ENCODE data around the gene TRAF3IP1. TPM values are rescaled to one million over a fixed set of nuclear protein-coding genes. Genes with fewer than 3 reads are reported as not detected.

The TRAF3IP1 gene
- total and polyA plus RNA-seq, 4 experiments from 2014 or later = 3.0 to 11.0 (median 6.7) TPM

DNA sequence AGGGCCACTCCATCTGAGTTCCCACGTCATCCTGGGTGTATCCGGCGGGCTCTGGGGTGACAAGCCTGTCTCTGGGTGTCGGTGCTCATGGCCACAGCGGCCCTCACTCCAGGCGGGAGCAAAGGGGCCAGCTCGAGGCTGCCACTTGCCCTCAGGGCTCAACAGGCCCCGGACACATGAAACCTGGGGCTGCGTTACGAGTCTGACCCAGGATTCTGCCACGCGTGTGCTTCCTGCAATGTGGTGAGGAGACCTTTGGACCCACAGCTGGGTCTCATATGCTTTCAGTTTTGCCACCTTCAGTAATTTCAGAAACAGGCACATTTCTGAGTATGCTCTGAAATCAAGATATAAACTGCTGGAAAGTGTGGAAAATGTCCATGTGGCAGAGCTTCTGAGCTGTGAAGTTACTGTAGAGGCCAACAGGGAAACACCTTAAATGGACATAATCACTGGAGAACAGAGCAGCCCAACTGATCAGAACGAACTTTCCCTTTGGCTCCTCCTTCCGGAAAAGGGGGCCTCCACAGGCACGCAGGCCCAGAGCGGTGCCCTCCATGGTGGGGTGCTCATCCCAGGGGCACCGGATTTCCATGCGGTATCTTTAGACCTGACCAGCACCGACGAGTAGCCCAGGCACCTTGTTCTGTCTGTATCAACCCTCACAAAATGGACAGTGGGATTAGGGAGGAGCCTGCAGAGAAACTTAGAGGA lies 46.0 kb upstream of the TRAF3IP1 start:
- no peak overlapping the region for H3K4me3 Mint-ChIP-seq
- ChIA-PET CTCF (ENCODE audit: partially characterized antibody) (interaction anchor here (0.9 to 2.3 kb wide), 2 partner anchors 11 to 13 kb away, joined by 3 to 11 read pairs; no protein-coding TSS in a partner anchor), POLR2A (ENCODE audit: partially characterized antibody) (no interaction called here)
- Histone ChIP-seq H3K27me3 (ENCODE audit: insufficient read depth, low read length) (no peaks in the 10 kb centered on the region), H3K4me3 (ENCODE audit: low read length in 2 of 2) (no peak overlapping the region), H3K36me3 (ENCODE audit: insufficient read depth, low read length) (peaks cover 28% of the 10 kb centered on the region), H3K9me3 (ENCODE audit: control insufficient read depth in 1 of 2, low read length in 2 of 2) (no peaks in the 10 kb centered on the region), H3K27ac (ENCODE audit: low read depth, low read length) (no peak overlapping the region), H3K4me1 (ENCODE audit: insufficient read depth, low read length) (no peaks in the 10 kb centered on the region)
- peaks cover 32 to 70% of the 10 kb centered on the region in 2 donors for H3K36me3 Mint-ChIP-seq
- no peaks in the 10 kb centered on the region for H3K9me3 Mint-ChIP-seq
- no peak overlapping the region for H3K27ac Mint-ChIP-seq
- H3K27me3 Mint-ChIP-seq = no peaks in the 10 kb centered on the region
- peaks cover 0 to 7% (median 3%) of the 10 kb centered on the region in 4 donors for H3K4me1 Mint-ChIP-seq
- intact Hi-C loops (cut with micrococcal nuclease) = no loop called here
- DNase-seq = no peak

DNA sequence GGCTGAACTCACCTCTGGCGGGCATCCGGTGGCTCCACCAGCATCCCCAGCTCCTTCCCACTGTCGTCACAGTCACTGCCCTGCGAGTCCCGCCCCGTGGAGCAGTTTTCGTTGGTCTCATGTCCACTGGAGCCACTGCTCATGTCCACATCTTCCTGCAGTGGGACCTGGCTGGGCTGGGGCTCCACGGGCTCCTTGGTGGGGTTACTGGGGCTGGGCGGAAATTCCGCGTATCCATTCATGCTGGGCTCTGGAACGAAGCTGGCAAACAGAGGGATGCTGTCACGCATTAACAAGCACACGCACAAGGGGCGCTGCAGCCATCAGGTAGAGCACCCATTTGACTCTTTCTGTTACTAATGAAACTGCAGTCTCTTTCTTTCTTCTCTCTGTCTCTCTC lies 42.6 kb upstream of the TRAF3IP1 start:
- ChIA-PET POLR2A (ENCODE audit: partially characterized antibody) (interaction anchor here (0.8 kb wide), 1 partner anchor 11 kb away, joined by 3 read pairs; no protein-coding TSS in a partner anchor), CTCF (ENCODE audit: partially characterized antibody) (interaction anchor here (0.8 to 2.1 kb wide), 2 partner anchors 13 to 18 kb away, joined by 3 to 7 read pairs; no protein-coding TSS in a partner anchor)
- Histone ChIP-seq H3K4me1 (ENCODE audit: insufficient read depth, low read length) (no peaks in the 10 kb centered on the region), H3K27ac (ENCODE audit: low read depth, low read length) (no peak overlapping the region), H3K27me3 (ENCODE audit: insufficient read depth, low read length) (no peaks in the 10 kb centered on the region), H3K4me3 (ENCODE audit: low read length in 2 of 2) (no peak overlapping the region), H3K36me3 (ENCODE audit: insufficient read depth, low read length) (peaks cover 18% of the 10 kb centered on the region), H3K9me3 (ENCODE audit: control insufficient read depth in 1 of 2, low read length in 2 of 2) (no peaks in the 10 kb centered on the region)
- peaks cover 21 to 41% of the 10 kb centered on the region in 2 donors for H3K36me3 Mint-ChIP-seq
- no peaks in the 10 kb centered on the region for H3K27me3 Mint-ChIP-seq
- H3K27ac Mint-ChIP-seq = peak overlapping the region in 2 of 7 donors; percentile 42 to 82
- intact Hi-C loops (cut with micrococcal nuclease) = no loop called here
- H3K9me3 Mint-ChIP-seq = no peaks in the 10 kb centered on the region
- peaks cover 10 to 19% (median 15%) of the 10 kb centered on the region in 4 donors for H3K4me1 Mint-ChIP-seq
- no peak overlapping the region for H3K4me3 Mint-ChIP-seq
- DNase-seq = no peak

DNA sequence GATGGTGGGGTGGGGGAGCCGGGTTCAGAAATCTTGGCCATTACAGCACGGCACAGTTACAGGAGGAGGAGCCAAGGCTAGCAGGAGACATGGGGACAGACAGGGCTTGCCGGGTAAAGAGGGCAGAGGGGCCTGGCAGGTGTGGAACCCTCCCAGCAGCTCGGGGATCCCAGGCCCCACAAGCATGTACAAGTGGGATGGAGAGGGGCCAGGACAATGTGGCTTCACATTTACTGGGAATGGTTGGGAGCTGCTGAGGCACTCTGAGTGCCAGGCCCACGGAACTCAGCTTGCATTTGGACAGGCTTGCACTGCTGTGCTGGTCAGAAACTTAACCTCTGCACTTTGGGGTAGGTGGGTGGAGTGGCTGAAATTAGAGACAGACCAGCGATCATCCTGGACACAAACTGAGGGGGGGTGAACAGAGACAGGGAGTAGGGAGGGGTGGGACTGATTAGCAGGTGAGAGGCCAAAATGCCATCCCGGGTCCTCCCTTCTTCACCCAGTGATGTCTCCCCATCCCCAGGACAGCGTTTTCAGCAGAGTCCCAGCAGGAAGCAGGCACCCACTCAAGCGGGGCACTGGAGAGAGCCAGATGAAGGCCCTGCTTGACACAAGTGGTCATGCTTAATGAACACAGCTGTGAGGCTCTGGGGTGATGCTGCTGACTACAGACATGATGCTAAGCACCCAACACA lies 41.5 kb upstream of the TRAF3IP1 start:
- DNase-seq = no peak
- Histone ChIP-seq H3K4me1 (ENCODE audit: insufficient read depth, low read length) (no peaks in the 10 kb centered on the region), H3K27me3 (ENCODE audit: insufficient read depth, low read length) (no peaks in the 10 kb centered on the region), H3K36me3 (ENCODE audit: insufficient read depth, low read length) (peaks cover 16% of the 10 kb centered on the region), H3K9me3 (ENCODE audit: control insufficient read depth in 1 of 2, low read length in 2 of 2) (no peaks in the 10 kb centered on the region), H3K27ac (ENCODE audit: low read depth, low read length) (no peak overlapping the region), H3K4me3 (ENCODE audit: low read length in 2 of 2) (no peak overlapping the region)
- POLR2A ChIA-PET (ENCODE audit: partially characterized antibody) = interaction anchor here (1.3 kb wide), 1 partner anchor 9 kb away, joined by 4 read pairs; the partner anchor contains the start of gene PER2
- Mint-ChIP-seq H3K27me3 (no peaks in the 10 kb centered on the region), H3K36me3 (peaks cover 15 to 35% of the 10 kb centered on the region in 2 donors), H3K4me3 (no peak overlapping the region), H3K9me3 (no peaks in the 10 kb centered on the region), H3K27ac (peak overlapping the region in 1 of 7 donors; percentile 82), H3K4me1 (peaks cover 14 to 26% (median 20%) of the 10 kb centered on the region in 4 donors)
- CTCF ChIA-PET (ENCODE audit: partially characterized antibody) = interaction anchor here (1.1 kb wide), 1 partner anchor 15 kb away, joined by 3 read pairs; no protein-coding TSS in a partner anchor
- intact Hi-C loops (cut with micrococcal nuclease) = no loop called here

DNA sequence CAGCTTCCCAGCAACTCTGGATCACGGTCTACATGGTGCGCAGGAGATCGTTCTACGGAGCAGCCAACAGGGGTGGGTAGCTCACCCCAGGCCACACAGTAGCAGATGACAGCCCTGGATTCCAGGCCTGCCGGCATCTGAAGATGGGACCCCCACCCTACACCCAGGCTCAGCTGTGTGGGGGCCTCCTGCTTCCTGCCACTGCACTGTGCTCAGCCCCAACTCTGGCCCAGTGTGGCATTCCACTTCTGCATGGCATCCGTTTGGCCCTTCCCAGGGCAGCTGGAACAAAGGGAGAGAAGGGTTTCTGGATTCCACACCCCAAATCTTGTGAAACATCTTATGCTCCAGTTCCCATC lies 41.0 kb upstream of the TRAF3IP1 start:
- Histone ChIP-seq H3K36me3 (ENCODE audit: insufficient read depth, low read length) (peaks cover 14% of the 10 kb centered on the region), H3K27me3 (ENCODE audit: insufficient read depth, low read length) (no peaks in the 10 kb centered on the region), H3K9me3 (ENCODE audit: control insufficient read depth in 1 of 2, low read length in 2 of 2) (no peaks in the 10 kb centered on the region), H3K4me1 (ENCODE audit: insufficient read depth, low read length) (no peaks in the 10 kb centered on the region), H3K4me3 (ENCODE audit: low read length in 2 of 2) (no peak overlapping the region), H3K27ac (ENCODE audit: low read depth, low read length) (no peak overlapping the region)
- H3K27ac Mint-ChIP-seq = no peak overlapping the region
- no peaks in the 10 kb centered on the region for H3K9me3 Mint-ChIP-seq
- ChIA-PET POLR2A (ENCODE audit: partially characterized antibody) (interaction anchor here (1.3 kb wide), 1 partner anchor 9 kb away, joined by 4 read pairs; the partner anchor contains the start of gene PER2), CTCF (ENCODE audit: partially characterized antibody) (no interaction called here)
- DNase-seq = no peak
- peaks cover 12 to 30% of the 10 kb centered on the region in 2 donors for H3K36me3 Mint-ChIP-seq
- H3K4me3 Mint-ChIP-seq = no peak overlapping the region
- peaks cover 15 to 31% (median 23%) of the 10 kb centered on the region in 4 donors for H3K4me1 Mint-ChIP-seq
- intact Hi-C loops (cut with micrococcal nuclease) = no loop called here
- H3K27me3 Mint-ChIP-seq = no peaks in the 10 kb centered on the region

DNA sequence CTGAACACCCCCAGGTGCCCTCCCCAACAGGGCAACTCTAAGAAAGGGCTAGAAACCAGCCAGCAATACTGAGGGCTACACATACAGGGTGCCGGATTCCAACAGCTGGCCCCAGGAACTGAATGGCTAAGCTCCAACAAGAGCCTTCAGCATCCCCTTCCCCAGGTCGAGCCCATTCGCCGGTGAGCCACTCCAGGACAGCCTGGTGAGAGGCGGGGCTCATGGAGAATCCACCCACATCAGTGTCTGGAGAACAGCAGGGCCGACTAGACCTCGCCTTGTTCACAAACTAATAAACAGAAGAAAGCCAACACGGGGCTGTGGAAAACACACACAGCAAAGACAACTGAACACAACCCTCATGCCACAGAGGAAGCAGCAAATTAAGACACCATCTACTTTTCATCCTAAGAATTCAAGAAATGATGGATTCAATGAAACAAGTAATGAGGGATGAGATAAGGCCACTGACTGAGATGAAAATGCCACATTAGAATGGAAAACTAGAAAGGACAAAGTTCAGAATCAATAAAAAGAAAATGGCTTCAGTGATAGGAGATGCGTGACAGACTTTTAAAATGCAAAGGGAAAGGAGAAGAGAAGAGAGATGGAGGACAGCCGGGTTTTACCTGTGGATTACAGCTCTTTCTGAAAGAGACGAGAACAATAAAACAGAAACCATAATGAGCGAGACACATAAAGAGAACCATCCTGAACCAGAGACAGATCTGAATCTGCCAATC lies 40.1 kb upstream of the TRAF3IP1 start:
- intact Hi-C loops (cut with micrococcal nuclease) = no loop called here
- ChIA-PET POLR2A (ENCODE audit: partially characterized antibody) (no interaction called here), CTCF (ENCODE audit: partially characterized antibody) (no interaction called here)
- H3K27me3 Mint-ChIP-seq = no peaks in the 10 kb centered on the region
- Histone ChIP-seq H3K4me3 (ENCODE audit: low read length in 2 of 2) (no peak overlapping the region), H3K36me3 (ENCODE audit: insufficient read depth, low read length) (peaks cover 10% of the 10 kb centered on the region), H3K4me1 (ENCODE audit: insufficient read depth, low read length) (no peaks in the 10 kb centered on the region), H3K27me3 (ENCODE audit: insufficient read depth, low read length) (no peaks in the 10 kb centered on the region), H3K27ac (ENCODE audit: low read depth, low read length) (no peak overlapping the region), H3K9me3 (ENCODE audit: control insufficient read depth in 1 of 2, low read length in 2 of 2) (no peaks in the 10 kb centered on the region)
- peaks cover 3 to 21% of the 10 kb centered on the region in 2 donors for H3K36me3 Mint-ChIP-seq
- peak overlapping the region in 2 of 7 donors; percentile 5 to 6 for H3K27ac Mint-ChIP-seq
- H3K9me3 Mint-ChIP-seq = no peaks in the 10 kb centered on the region
- H3K4me3 Mint-ChIP-seq = no peak overlapping the region
- peaks cover 17 to 36% (median 26%) of the 10 kb centered on the region in 4 donors for H3K4me1 Mint-ChIP-seq
- no peak for DNase-seq

DNA sequence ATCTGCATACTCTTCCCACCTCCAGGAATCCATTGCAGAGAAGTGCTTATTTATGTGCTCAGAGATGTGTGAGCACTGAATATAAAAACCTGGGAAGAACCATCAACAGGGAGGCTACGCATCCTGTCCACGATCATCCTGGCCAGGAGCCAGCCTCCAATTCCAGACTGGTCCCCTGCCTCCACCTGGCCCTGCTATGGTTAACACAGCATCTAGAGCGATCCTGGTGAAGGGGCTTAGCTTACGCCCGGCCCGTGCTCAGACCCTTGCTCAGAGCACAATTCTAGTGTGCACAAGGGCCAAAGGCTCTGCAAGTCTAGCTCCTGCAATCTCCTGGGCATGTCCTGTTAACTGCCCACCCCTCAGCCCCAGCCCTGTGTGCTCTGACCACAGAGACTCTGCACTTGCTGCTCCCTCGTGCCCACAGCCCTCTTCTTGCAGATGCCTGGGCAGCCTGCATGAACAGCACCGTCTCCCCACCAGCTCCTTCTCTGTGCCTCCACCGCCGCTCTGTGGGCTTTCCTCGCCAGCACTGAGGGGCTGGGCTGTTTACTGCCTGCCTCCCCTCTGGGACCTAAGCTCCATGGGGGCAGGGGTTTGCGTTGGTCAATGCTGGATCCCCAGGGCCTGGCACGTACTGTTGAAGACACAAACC lies 38.4 kb upstream of the TRAF3IP1 start:
- Histone ChIP-seq H3K9me3 (ENCODE audit: control insufficient read depth in 1 of 2, low read length in 2 of 2) (no peaks in the 10 kb centered on the region), H3K27me3 (ENCODE audit: insufficient read depth, low read length) (no peaks in the 10 kb centered on the region), H3K4me1 (ENCODE audit: insufficient read depth, low read length) (peaks cover 13% of the 10 kb centered on the region), H3K27ac (ENCODE audit: low read depth, low read length) (no peak overlapping the region), H3K4me3 (ENCODE audit: low read length in 2 of 2) (no peak overlapping the region), H3K36me3 (ENCODE audit: insufficient read depth, low read length) (peaks cover 1% of the 10 kb centered on the region)
- H3K36me3 Mint-ChIP-seq = peaks cover 0 to 9% of the 10 kb centered on the region in 2 donors
- POLR2A ChIA-PET (ENCODE audit: partially characterized antibody) = no interaction called here
- no peak overlapping the region for H3K27ac Mint-ChIP-seq
- H3K4me3 Mint-ChIP-seq = no peak overlapping the region
- H3K4me1 Mint-ChIP-seq = peaks cover 21 to 50% (median 35%) of the 10 kb centered on the region in 4 donors
- H3K9me3 Mint-ChIP-seq = no peaks in the 10 kb centered on the region
- CTCF ChIA-PET (ENCODE audit: partially characterized antibody) = interaction anchor here (1.1 kb wide), 1 partner anchor 17 kb away, joined by 4 read pairs; no protein-coding TSS in a partner anchor
- no peak for DNase-seq
- no peaks in the 10 kb centered on the region for H3K27me3 Mint-ChIP-seq
- intact Hi-C loops (cut with micrococcal nuclease) = no loop called here

Data from CD4-positive, alpha-beta memory T cell (primary cell).